Suprapubic skin (tissue), 4 donors: ENCODE results near the gene FNBP1.

Source experiments
- EP300 ChIP-seq: sonication (generic); formaldehyde crosslinking; IDR thresholded peaks from one replicate; pipeline ENCODE4 v1.6.1; 2017; ENCODE audit warnings: antibody characterized with exemption
- POLR2A ChIP-seq, 2 donors: fragments of 450-650 bp; IDR thresholded peaks; one replicate each; pipeline ENCODE4 v1.6.1; 2017; ENCODE audit warnings: antibody characterized with exemption in 2 of 2, mild to moderate bottlenecking in 2 of 2, moderate library complexity in 2 of 2
- POLR2AphosphoS5 ChIP-seq, 3 donors: sonication (generic); formaldehyde crosslinking; IDR thresholded peaks; one replicate each; pipeline ENCODE4 v1.6.1; 2017; ENCODE audit warnings: antibody characterized with exemption in 3 of 3
- TF ChIP-seq, protein P1 (sequence below), 2 donors: fragments of 200-600 bp in 1 of 2; fragments of 450-650 bp in 1 of 2; sonication (generic) in 1 of 2; IDR thresholded peaks; one replicate each; pipeline ENCODE4 v1.5.1; 2016 to 2019; ENCODE audit warnings: antibody characterized with exemption in 2 of 2, mild to moderate bottlenecking in 1 of 2, moderate library complexity in 1 of 2

DNA sequence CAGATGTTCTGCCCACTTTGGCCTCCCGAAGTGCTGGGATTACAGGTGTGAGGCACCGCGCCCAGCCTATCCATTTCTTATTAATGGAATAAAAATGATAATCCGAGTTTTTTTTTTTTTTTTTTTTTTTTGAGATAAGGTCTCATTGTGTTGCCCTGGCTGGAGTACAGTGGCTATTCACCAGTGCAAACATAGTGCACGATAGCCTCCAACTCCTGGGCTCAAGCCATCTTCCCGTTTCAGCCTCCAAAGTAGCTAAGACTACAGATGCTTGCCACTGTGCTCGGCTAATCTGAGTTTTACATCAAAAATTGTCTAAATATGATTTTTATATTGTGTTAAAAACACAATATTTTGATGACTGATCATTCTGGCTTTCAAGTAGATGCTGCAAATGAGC, 17.3 kb upstream of the FNBP1 start:
- TF ChIP-seq, protein P1, sequence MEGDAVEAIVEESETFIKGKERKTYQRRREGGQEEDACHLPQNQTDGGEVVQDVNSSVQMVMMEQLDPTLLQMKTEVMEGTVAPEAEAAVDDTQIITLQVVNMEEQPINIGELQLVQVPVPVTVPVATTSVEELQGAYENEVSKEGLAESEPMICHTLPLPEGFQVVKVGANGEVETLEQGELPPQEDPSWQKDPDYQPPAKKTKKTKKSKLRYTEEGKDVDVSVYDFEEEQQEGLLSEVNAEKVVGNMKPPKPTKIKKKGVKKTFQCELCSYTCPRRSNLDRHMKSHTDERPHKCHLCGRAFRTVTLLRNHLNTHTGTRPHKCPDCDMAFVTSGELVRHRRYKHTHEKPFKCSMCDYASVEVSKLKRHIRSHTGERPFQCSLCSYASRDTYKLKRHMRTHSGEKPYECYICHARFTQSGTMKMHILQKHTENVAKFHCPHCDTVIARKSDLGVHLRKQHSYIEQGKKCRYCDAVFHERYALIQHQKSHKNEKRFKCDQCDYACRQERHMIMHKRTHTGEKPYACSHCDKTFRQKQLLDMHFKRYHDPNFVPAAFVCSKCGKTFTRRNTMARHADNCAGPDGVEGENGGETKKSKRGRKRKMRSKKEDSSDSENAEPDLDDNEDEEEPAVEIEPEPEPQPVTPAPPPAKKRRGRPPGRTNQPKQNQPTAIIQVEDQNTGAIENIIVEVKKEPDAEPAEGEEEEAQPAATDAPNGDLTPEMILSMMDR (IDR thresholded peaks at IDR 0.05), result no peak
- TF ChIP-seq POLR2A (IDR thresholded peaks at IDR 0.05) (no peak), EP300 (no peak), POLR2AphosphoS5 (IDR thresholded peaks at IDR 0.05) (no peak)
